H4 (cell line): ENCODE results near the gene SMIM10L1. TPM values are rescaled to one million over a fixed set of nuclear protein-coding genes. Genes with fewer than 3 reads are reported as not detected.

Source experiments
- DNase-seq: peaks from one replicate; pipeline ENCODE4 v3.0.0-alpha.2; 2015; ENCODE audit warnings: low spot score
- total RNA-seq: library from RNA; depleted of rRNA; stranded (reverse); fragments of >200 nt; shearing (Covaris generic); gene quantifications from 2 replicates; pipeline ENCODE4 v1.2.3, GENCODE V29; 2014; rRNA removed

Gene SMIM10L1
- 8.4 and 10.1 TPM in 2 replicates for total RNA-seq

DNA sequence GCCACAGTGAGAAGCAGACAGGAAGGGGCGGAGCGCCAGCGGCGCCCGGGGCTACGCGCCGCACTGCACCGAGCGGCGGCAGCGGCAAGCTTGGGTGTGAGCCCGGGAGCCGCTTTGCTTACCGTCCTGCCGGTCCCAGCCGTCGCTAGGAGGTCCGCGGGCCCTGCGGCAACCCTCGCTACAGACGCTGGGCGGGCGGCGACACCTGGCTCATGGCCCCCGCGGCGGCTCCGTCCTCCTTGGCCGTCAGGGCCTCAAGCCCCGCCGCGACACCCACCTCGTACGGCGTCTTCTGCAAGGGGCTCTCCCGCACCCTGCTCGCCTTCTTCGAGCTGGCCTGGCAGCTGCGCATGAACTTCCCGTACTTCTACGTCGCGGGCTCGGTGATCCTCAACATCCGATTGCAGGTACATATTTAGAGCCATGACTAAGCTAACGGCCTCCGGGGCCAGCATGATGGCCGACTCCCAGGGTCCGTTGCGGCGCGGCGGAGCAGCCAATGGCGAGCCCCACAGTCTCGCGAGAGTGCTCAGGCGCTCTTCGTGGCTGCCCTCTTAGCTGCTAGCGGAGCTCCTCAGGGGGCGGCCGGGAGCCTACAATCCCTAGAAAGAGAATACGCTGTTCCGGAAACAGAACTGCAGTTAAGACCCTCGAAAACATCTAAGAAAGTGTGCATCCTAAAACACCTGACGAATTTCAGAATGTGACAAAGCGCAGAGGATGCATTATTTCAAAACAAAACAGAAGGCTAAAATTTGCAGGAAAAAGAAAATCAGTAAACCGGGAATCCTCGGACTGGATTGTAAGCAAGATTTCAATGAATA lies at the start of gene SMIM10L1:
TSS of gene SMIM10L1 (plus strand) at position 50 of the 824 bp plus-strand sequence. CDS start at position 213, 163 bp downstream.
- DNase-seq: peak; percentile 95

DNA sequence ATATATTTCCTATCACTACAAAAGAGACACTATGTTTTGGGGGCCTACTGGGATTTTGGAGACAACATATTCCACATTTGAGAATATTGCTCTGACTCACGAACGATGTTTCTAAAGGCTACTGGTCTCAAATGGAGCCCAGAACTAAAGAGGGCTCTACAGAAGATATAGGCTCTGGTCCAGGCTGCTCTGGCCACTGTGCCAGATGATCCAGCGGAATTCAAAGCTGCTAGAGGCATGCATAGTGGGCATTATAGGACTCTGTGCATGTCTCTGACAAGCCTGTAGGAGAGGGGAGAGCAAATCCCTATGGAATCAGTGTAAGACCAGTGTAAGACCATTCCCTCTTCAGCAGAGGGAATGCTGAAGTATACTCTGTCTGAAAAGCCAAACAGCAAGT lies 40.6 kb upstream of the SMIM10L1 start:
- no peak for DNase-seq

DNA sequence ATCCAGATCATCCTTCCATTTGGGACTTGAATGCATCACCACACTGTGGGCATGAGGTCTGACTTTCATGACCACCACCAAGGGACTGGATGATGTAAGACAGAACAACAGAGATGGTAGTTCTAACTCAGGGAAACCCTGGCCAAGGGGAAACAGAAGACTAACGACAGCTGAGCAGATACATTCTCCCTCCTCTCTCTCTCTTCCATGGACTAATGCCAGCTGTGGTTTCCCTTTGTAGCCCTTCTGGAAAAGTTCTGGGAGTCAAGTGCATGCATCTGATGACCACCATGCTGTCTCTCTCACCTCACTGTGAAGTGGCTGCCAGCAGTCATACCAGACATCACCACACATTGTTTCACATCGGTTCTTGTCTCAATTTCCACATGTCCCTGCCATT lies 40.0 kb upstream of the SMIM10L1 start:
- DNase-seq: no peak

DNA sequence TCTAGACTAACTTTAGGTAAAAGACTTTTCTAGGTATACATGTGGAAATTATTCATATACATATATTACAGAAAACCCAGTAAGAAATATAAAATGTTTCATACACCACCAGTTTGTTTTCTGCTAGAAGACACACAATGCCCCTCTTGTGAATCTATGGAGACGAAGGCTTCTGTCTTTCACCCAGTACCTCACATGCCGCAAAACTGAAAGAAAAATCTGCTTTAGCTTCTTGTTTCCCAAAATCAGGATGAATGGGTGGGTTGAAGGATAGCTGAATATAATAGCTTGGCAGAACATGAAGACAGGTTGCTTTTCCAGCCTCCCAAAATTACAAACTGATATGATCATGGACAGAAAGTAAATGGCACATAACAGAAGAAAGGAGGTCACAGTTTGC lies 37.8 kb upstream of the SMIM10L1 start:
- DNase-seq: no peak

DNA sequence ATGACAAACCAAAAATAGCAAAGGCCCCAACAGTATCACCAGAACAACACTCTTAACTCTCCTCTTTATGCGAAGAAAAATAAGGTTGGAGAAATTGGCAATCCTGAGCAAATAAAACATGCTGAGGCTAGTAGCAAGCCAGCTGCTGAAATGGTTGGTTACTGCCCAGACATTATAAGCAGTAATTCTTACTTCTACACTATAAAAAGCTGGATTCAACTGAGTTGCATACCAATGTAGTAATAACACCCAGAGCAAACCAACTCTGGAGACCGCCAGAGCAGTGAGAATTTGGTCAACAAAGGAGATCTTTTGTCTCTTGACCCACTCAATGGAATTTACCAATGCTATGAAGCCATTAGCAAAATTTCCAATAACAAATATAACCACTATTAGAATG lies 37.2 kb upstream of the SMIM10L1 start:
- DNase-seq: no peak

DNA sequence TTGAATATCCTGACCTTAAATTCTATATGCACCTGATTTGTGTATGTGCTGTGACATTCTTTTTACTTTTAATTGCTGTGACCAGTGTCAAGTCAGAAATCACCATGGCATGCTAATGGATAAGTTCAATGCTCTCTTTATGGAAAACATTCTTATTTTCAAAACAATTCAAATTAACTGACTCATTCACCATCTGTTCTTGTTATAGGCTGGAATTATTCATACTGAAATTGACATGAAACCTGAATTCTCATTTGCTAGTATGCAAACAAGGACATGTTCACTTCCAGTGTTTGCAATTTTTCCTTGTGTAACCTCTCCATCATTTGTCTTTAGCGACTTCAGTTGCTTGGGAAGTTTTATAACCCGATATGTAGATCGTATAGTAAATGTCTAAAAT lies 36.7 kb upstream of the SMIM10L1 start, which contains the start of gene TAS2R30:
TSS of gene TAS2R30 (minus strand) at position 340 of the 400 bp plus-strand sequence. CDS start 400 bp downstream, outside the sequence.
- DNase-seq: no peak

- no peak for DNase-seq
Measured at GRCh38 chr12:11136075-11136474, 34.9 kb upstream of the SMIM10L1 start.

- no peak for DNase-seq
Measured at GRCh38 chr12:11143352-11143751, 27.6 kb upstream of the SMIM10L1 start.

GRCh38 chr12:11144297-11144696 lies 26.7 kb upstream of the SMIM10L1 start:
- DNase-seq: no peak

- DNase-seq: no peak
Measured at GRCh38 chr12:11147420-11147819, 23.6 kb upstream of the SMIM10L1 start.

- DNase-seq: no peak
Measured at GRCh38 chr12:11150832-11151231, 20.2 kb upstream of the SMIM10L1 start.

- DNase-seq: no peak
Measured at GRCh38 chr12:11152725-11153124, 18.3 kb upstream of the SMIM10L1 start.

DNA sequence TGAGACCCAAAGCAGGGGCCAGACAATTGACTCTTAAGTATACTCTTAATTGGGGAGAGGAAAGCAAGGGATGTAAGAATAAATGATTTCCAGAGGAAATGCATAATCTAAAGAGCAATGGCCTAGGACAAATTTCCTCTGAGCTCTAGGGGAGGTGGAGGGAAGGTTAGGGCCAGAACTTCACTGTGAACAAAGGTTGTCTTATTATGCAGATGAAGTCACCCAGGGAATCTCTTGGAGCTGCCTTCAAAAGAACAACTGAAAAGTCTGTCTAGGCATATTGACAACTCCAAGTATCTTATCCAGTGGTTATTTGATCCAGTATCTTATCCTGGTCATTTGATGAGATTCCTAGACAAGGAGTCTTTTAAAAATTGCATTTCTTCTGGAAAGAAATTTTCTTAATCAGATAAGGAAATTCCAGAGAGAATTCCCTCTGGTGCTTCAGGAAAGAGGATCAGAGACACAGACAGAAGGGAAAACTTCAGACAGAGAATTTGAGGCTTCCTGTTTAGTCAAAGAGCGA lies 16.5 kb upstream of the SMIM10L1 start:
- no peak for DNase-seq

GRCh38 chr12:11158885-11159444 lies 12.0 kb upstream of the SMIM10L1 start:
- no peak for DNase-seq

GRCh38 chr12:11162502-11162901 lies 8.5 kb upstream of the SMIM10L1 start:
- DNase-seq: no peak

DNA sequence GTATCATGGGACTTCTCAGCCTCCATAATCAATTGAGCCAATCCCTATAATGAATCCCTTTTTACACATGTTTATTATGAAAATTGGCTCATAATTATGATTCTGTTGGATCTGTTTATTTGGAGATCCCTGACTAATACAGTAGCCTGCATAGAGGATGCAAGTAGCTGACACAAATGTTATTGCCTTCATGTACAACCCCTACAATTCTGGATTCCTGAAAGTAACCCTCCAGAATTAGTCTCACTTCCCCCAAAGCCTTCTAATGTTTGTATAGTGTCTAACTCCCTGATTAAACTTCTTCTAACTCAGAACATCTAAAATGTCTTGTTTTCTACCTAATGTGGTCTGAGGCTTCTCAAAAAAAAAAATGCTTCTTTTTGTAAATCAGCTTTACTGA lies 6.6 kb upstream of the SMIM10L1 start:
- no peak for DNase-seq

DNA sequence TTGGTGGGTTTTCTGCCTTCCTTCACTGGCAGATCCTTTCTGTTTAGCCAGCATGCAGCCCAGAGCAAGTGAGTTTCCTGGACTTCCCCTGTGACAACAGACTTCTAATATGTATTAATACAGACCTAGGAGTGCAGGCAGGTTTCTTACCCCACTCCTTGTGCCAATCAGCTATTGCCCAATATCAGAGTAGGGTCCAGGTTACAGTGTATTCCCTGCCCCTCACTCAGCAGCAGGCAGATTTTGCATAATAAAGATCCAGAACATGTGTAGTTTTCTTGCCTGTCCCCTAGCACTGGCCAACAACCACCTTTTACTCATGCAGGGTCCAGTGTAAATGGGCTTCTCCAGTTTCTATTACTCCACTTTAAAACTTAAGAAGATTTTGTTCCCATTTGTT lies 4.7 kb upstream of the SMIM10L1 start:
- DNase-seq: no peak

GRCh38 chr12:11170810-11171144 lies 217 bp upstream of the SMIM10L1 start:
- no peak for DNase-seq

DNA sequence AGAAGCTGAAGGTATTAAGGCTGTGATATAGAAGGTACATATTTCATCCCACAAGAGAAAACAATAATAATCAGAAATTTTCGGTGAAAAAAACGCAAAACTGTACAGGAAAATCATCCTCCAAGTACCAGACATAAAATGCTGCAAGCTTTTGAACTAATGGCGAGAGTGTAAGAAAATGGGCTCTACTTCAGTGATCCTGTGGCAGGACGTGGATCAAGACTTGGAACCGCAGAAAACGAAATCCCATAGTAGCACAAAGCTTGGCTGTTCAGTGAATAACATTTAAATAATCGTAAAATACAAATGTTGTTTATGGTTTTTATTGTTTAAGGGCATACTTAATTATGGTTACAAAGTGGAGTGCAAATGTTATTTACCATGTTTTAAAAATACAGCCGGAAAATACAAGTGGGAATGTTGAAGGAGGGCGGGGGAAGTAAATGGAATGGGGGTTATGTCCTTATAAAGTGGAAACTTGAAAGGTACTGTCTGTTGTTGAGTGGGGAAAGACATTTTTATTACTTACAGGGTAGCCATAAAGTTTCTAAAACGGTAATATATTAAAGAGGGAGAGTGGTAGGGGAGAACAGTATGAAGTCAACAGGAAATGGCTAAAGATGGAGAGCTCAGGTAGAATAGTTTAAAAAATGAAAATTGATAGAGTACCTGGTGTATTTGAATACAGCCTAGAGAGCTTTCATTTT lies 1.1 kb downstream of the SMIM10L1 start:
- no peak for DNase-seq

DNA sequence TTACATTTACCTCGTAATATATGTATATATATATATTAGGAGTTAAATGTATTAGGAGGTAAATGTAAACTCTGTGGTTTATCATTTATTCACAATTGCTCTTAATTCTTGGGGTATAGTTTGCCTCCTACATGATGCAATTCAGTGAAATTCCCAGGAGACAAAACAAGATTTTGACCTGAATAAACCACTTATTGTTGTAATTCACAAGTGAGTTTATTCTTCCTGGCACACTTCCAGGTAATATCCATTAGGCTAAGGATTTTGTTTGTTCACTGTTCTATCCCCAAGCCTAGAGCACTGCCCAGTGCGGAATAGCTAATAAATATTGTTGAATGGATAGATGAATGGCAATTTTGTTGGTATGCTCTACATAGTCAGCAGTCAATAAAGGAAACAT lies 3.0 kb downstream of the SMIM10L1 start:
- DNase-seq: no peak

DNA sequence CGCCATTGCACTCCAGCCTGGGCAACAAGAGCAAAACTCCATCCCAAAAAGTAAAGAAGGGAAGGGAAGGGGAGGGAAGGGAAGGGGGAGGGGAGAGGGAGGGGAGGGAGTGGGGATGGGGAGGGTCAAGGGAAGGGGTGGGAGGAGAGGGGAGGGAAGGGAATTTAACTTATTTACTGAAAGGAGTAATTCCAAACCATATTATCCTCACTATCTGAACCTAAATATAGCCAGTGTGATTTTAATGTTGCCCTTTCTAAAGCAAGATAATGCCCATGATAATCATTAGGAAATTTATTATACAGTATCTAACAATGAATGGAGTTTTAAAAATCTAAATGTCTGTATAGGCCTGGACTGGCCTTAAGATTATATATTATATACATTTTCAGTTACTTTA lies 7.3 kb downstream of the SMIM10L1 start:
- no peak for DNase-seq

DNA sequence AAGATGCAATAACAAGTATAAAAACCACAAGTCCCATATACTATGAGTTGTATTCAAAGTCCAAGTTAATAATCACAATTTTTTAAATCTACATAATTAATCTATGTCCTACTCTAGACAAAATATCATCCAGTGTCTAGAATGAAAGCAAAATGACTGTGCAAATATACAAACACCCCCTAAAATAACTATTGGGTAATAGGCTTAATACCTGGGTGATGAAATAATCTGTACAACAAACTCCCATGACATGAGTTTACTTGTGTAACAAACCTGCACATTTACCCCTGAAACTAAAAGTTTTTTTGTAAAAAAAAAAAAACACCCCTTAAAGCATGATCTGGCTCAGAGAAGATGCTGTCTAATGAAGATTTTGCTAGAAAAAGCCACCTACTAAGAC lies 11.5 kb downstream of the SMIM10L1 start:
- DNase-seq: no peak

DNA sequence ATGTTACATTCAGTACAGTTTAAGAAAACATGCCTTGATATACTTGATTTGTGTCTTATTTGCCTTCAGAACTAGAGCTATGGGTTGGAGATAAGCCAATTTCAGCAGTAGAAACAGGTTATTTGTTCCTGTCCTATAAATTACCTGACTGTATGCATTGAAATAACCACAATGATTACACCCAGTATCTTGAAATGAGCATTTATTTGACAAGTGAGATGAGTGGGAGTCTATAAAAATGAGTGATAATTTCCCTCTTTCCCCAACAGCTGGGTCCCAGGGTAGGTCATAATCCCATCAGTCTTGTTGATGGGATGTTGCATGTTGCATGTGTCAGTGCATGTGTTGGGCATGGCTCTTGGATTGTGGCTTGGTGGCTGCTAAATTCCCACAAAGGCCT lies 12.0 kb downstream of the SMIM10L1 start:
- no peak for DNase-seq
